GM23338 (cell line): ENCODE measurements around the gene ANKRD34B. TPM values are rescaled to one million over a fixed set of nuclear protein-coding genes. Genes with fewer than 3 reads are reported as not detected.

ENCODE experiments used
- ATAC-seq: fragments of 200-7000 bp; cut with Tn5 transposase; 3 replicates; pipeline ENCODE4 v1.9.1; 2020
- DNase-seq: peaks from one replicate; pipeline ENCODE4 v3.0.0-alpha.2; 2015; ENCODE audit warnings: low spot score
- H2AFZ ChIP-seq: fragments of 200-600 bp; sonication (generic); 2 replicates; pipeline ENCODE4 v1.8.0; 2016; ENCODE audit warnings: antibody characterized with exemption, mild to moderate bottlenecking, moderate library complexity
- H3F3A ChIP-seq: fragments of 200-600 bp; sonication (generic); replicated peaks from 2 replicates; pipeline ENCODE4 v1.8.0; 2017; ENCODE audit warnings: antibody characterized with exemption, mixed run types, low read depth
- H3K27ac ChIP-seq: fragments of 200-600 bp; sonication (generic); 2 replicates; pipeline ENCODE4 v1.6.1; 2016; ENCODE audit warnings: low read depth
- H3K27me3 ChIP-seq: fragments of 200-600 bp; sonication (generic); 2 replicates; pipeline ENCODE4 v1.8.0; 2016; ENCODE audit warnings: mild to moderate bottlenecking, mixed run types, moderate library complexity; ENCODE audit not compliant: insufficient read depth
- H3K36me3 ChIP-seq: fragments of 200-600 bp; sonication (generic); 2 replicates; pipeline ENCODE4 v1.8.0; 2016; ENCODE audit warnings: mild to moderate bottlenecking; ENCODE audit not compliant: insufficient read depth
- H3K4me1 ChIP-seq: fragments of 200-600 bp; sonication (generic); 2 replicates; pipeline ENCODE4 v1.8.0; 2016; ENCODE audit warnings: mild to moderate bottlenecking, moderate library complexity; ENCODE audit not compliant: insufficient read depth
- H3K4me2 ChIP-seq: fragments of 200-600 bp; sonication (generic); 2 replicates; pipeline ENCODE4 v1.7.1; 2017; ENCODE audit warnings: mixed run types
- H3K4me3 ChIP-seq: fragments of 200-600 bp; sonication (generic); 2 replicates; pipeline ENCODE4 v1.6.1; 2016; ENCODE audit warnings: mixed run types
- H3K79me2 ChIP-seq: fragments of 200-600 bp; sonication (generic); replicated peaks from 2 replicates; pipeline ENCODE4 v1.8.0; 2017; ENCODE audit warnings: mild to moderate bottlenecking; ENCODE audit not compliant: insufficient read depth
- H3K9me2 ChIP-seq: fragments of 200-600 bp; sonication (generic); 2 replicates; pipeline ENCODE4 v1.8.0; 2017; ENCODE audit not compliant: insufficient read depth
- H4K20me1 ChIP-seq: fragments of 200-600 bp; sonication (generic); replicated peaks from 2 replicates; pipeline ENCODE4 v1.8.0; 2017; ENCODE audit warnings: mild to moderate bottlenecking; ENCODE audit not compliant: insufficient read depth
- H3K27ac Mint-ChIP-seq: 2 replicates; pipeline ENCODE4 v1.8.0; 2020; ENCODE audit warnings: inconsistent platforms, mild to moderate bottlenecking, moderate library complexity, mixed read lengths
- H3K27me3 Mint-ChIP-seq: 3 replicates; pipeline ENCODE4 v1.8.0; 2022; ENCODE audit warnings: low read depth, mild to moderate bottlenecking, moderate library complexity, mixed read lengths, inconsistent platforms; ENCODE audit not compliant: insufficient read depth, poor library complexity
- H3K36me3 Mint-ChIP-seq: 3 replicates; pipeline ENCODE4 v1.8.0; 2021; ENCODE audit warnings: low read depth, mild to moderate bottlenecking, inconsistent platforms, moderate library complexity, mixed read lengths
- H3K4me1 Mint-ChIP-seq: 3 replicates; pipeline ENCODE4 v1.8.0; 2020; ENCODE audit warnings: mild to moderate bottlenecking, inconsistent platforms, mixed read lengths
- H3K4me3 Mint-ChIP-seq: 3 replicates; pipeline ENCODE4 v1.8.0; 2021; ENCODE audit warnings: moderate library complexity, mild to moderate bottlenecking, inconsistent platforms, mixed read lengths
- H3K9me3 Mint-ChIP-seq: 3 replicates; pipeline ENCODE4 v1.8.0; 2020; ENCODE audit warnings: moderate library complexity, mild to moderate bottlenecking, inconsistent platforms, mixed read lengths
- CREB1 ChIP-seq: fragments of 250-450 bp; sonication (Bioruptor Pico); IDR thresholded peaks from 2 replicates; pipeline ENCODE4 v1.5.0; 2020; ENCODE audit warnings: low read depth, mild to moderate bottlenecking, moderate library complexity
- EZH2 ChIP-seq: fragments of 200-600 bp; sonication (generic); IDR thresholded peaks from one replicate; pipeline ENCODE4 v1.8.0; 2017; ENCODE audit warnings: antibody characterized with exemption, mild to moderate bottlenecking, low read depth; ENCODE audit not compliant: unreplicated experiment
- EZH2phosphoT487 ChIP-seq: fragments of 200-600 bp; sonication (generic); IDR thresholded peaks from one replicate; pipeline ENCODE4 v1.8.1; 2018; ENCODE audit warnings: antibody characterized with exemption; ENCODE audit not compliant: unreplicated experiment
- JUNB ChIP-seq: IDR thresholded peaks from one replicate; pipeline ENCODE4 v1.6.1; 2016; ENCODE audit warnings: antibody characterized with exemption; ENCODE audit not compliant: unreplicated experiment
- NANOG ChIP-seq: IDR thresholded peaks from 2 replicates; pipeline ENCODE4 v1.6.1; 2016; ENCODE audit warnings: antibody characterized with exemption, borderline replicate concordance
- POLR2AphosphoS5 ChIP-seq: IDR thresholded peaks from 2 replicates; pipeline ENCODE4 v1.6.1; 2016; ENCODE audit warnings: antibody characterized with exemption, low read depth
- STAT1 ChIP-seq: IDR thresholded peaks from one replicate; pipeline ENCODE4 v1.6.1; 2016; ENCODE audit warnings: antibody characterized with exemption; ENCODE audit not compliant: unreplicated experiment
- ZNF114 ChIP-seq: fragments of 250-450 bp; sonication (Bioruptor Pico); IDR thresholded peaks from 2 replicates; pipeline ENCODE4 v1.5.0; 2020; ENCODE audit warnings: mild to moderate bottlenecking, moderate library complexity
- ZNF331 ChIP-seq: fragments of 250-450 bp; sonication (Bioruptor Pico); IDR thresholded peaks from 2 replicates; pipeline ENCODE4 v1.5.0; 2020; ENCODE audit warnings: low read depth, mild to moderate bottlenecking, moderate library complexity
- polyA plus RNA-seq: library from polyadenylated mRNA; unstranded; fragments of >200 nt; fragmentation: Nextera tagmentation; extraction: Ambion mirVana; gene quantifications from 2 replicates; pipeline ENCODE4 v1.2.1, GENCODE V29; 2016
- total RNA-seq: library from RNA; depleted of rRNA; stranded (reverse); fragments of >200 nt; shearing (Covaris generic); gene quantifications from 2 replicates; pipeline ENCODE4 v1.2.3, GENCODE V29; 2014
- TF ChIP-seq, protein P1 (sequence below): fragments of 250-450 bp; sonication (Bioruptor Pico); IDR thresholded peaks from 2 replicates; pipeline ENCODE4 v1.5.0; 2020; ENCODE audit warnings: mild to moderate bottlenecking, moderate library complexity
- TF ChIP-seq, protein P2 (sequence below): IDR thresholded peaks from one replicate; pipeline ENCODE4 v1.6.1; 2018; ENCODE audit warnings: antibody characterized with exemption; ENCODE audit not compliant: unreplicated experiment
- TF ChIP-seq, protein P3 (sequence below): IDR thresholded peaks from 2 replicates; pipeline ENCODE4 v1.6.1; 2016; ENCODE audit warnings: antibody characterized with exemption
- TF ChIP-seq, protein P4 (sequence below), 2 experiments: fragments of 200-600 bp in 1 of 2; sonication (generic) in 1 of 2; conservative IDR thresholded peaks; 2 replicates each; pipeline versions ENCODE4 v1.5.1 to v1.6.1; 2016 to 2017; ENCODE audit warnings: antibody characterized with exemption in 2 of 2, low read depth in 2 of 2, mild to moderate bottlenecking in 2 of 2, moderate library complexity in 1 of 2

ANKRD34B gene
- total and polyA plus RNA-seq, 2 experiments from 2014 or later: 1.6 to 2.9 TPM

DNA sequence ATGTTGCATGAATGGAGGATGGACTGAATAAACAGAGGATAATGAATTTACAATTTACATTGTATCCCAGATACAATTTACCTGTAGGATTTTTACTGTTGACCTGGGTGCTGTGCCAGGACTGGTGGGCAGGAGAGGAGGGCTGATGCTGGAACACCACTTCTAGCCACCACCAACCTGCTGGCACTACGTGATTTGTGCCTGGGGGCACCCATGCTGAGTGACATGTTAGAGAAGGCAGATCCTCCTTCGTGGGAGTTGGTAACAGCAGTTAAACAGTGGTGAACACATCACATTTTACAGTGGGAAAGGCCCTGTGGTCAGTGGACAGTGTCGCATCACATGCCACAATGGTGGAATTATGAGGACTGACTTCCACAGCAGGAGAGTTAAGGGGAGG lies 3.0 kb upstream of the ANKRD34B start:
- H3K4me3 Mint-ChIP-seq: no peak overlapping the region
- H3K36me3 Mint-ChIP-seq: no peaks in the 10 kb centered on the region; the same call in 2 of the 3 replicates
- no peaks in the 10 kb centered on the region for H4K20me1 ChIP-seq
- ATAC-seq: no peak
- H3K27me3 Mint-ChIP-seq: peaks cover 29% of the 10 kb centered on the region
- no peaks in the 10 kb centered on the region for H3K9me2 ChIP-seq
- H3K4me1 Mint-ChIP-seq: peaks cover 10% of the 10 kb centered on the region
- no peaks in the 10 kb centered on the region for H3K79me2 ChIP-seq
- no peak overlapping the region for H3K27ac ChIP-seq
- peaks cover 8% of the 10 kb centered on the region; the same call in 1 of the 2 replicates for H3F3A ChIP-seq
- H3K27me3 ChIP-seq: peaks cover 40% of the 10 kb centered on the region
- H3K4me3 ChIP-seq: no peak overlapping the region
- no peak for DNase-seq
- H3K9me3 Mint-ChIP-seq: no peaks in the 10 kb centered on the region; the same call in 1 of the 3 replicates
- no peak overlapping the region for H3K4me2 ChIP-seq
- peak overlapping the region; percentile 23; the same call in 1 of the 2 replicates for H2AFZ ChIP-seq
- no peak overlapping the region for H3K27ac Mint-ChIP-seq
- no peak for TF ChIP-seq ZNF114
- no peak for TF ChIP-seq CREB1 (CRISPR knock-in tag)
- TF ChIP-seq, protein P1, sequence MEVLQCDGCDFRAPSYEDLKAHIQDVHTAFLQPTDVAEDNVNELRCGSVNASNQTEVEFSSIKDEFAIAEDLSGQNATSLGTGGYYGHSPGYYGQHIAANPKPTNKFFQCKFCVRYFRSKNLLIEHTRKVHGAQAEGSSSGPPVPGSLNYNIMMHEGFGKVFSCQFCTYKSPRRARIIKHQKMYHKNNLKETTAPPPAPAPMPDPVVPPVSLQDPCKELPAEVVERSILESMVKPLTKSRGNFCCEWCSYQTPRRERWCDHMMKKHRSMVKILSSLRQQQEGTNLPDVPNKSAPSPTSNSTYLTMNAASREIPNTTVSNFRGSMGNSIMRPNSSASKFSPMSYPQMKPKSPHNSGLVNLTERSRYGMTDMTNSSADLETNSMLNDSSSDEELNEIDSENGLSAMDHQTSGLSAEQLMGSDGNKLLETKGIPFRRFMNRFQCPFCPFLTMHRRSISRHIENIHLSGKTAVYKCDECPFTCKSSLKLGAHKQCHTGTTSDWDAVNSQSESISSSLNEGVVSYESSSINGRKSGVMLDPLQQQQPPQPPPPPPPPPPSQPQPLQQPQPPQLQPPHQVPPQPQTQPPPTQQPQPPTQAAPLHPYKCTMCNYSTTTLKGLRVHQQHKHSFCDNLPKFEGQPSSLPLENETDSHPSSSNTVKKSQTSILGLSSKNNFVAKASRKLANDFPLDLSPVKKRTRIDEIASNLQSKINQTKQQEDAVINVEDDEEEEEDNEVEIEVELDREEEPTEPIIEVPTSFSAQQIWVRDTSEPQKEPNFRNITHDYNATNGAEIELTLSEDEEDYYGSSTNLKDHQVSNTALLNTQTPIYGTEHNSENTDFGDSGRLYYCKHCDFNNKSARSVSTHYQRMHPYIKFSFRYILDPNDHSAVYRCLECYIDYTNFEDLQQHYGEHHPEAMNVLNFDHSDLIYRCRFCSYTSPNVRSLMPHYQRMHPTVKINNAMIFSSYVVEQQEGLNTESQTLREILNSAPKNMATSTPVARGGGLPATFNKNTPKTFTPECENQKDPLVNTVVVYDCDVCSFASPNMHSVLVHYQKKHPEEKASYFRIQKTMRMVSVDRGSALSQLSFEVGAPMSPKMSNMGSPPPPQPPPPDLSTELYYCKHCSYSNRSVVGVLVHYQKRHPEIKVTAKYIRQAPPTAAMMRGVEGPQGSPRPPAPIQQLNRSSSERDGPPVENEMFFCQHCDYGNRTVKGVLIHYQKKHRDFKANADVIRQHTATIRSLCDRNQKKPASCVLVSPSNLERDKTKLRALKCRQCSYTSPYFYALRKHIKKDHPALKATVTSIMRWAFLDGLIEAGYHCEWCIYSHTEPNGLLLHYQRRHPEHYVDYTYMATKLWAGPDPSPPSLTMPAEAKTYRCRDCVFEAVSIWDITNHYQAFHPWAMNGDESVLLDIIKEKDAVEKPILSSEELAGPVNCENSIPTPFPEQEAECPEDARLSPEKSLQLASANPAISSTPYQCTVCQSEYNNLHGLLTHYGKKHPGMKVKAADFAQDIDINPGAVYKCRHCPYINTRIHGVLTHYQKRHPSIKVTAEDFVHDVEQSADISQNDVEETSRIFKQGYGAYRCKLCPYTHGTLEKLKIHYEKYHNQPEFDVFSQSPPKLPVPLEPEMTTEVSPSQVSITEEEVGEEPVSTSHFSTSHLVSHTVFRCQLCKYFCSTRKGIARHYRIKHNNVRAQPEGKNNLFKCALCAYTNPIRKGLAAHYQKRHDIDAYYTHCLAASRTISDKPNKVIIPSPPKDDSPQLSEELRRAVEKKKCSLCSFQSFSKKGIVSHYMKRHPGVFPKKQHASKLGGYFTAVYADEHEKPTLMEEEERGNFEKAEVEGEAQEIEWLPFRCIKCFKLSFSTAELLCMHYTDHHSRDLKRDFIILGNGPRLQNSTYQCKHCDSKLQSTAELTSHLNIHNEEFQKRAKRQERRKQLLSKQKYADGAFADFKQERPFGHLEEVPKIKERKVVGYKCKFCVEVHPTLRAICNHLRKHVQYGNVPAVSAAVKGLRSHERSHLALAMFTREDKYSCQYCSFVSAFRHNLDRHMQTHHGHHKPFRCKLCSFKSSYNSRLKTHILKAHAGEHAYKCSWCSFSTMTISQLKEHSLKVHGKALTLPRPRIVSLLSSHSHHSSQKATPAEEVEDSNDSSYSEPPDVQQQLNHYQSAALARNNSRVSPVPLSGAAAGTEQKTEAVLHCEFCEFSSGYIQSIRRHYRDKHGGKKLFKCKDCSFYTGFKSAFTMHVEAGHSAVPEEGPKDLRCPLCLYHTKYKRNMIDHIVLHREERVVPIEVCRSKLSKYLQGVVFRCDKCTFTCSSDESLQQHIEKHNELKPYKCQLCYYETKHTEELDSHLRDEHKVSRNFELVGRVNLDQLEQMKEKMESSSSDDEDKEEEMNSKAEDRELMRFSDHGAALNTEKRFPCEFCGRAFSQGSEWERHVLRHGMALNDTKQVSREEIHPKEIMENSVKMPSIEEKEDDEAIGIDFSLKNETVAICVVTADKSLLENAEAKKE (CRISPR knock-in tag): no peak
- no peak for TF ChIP-seq STAT1
- TF ChIP-seq EZH2: no peak
- TF ChIP-seq, protein P2, sequence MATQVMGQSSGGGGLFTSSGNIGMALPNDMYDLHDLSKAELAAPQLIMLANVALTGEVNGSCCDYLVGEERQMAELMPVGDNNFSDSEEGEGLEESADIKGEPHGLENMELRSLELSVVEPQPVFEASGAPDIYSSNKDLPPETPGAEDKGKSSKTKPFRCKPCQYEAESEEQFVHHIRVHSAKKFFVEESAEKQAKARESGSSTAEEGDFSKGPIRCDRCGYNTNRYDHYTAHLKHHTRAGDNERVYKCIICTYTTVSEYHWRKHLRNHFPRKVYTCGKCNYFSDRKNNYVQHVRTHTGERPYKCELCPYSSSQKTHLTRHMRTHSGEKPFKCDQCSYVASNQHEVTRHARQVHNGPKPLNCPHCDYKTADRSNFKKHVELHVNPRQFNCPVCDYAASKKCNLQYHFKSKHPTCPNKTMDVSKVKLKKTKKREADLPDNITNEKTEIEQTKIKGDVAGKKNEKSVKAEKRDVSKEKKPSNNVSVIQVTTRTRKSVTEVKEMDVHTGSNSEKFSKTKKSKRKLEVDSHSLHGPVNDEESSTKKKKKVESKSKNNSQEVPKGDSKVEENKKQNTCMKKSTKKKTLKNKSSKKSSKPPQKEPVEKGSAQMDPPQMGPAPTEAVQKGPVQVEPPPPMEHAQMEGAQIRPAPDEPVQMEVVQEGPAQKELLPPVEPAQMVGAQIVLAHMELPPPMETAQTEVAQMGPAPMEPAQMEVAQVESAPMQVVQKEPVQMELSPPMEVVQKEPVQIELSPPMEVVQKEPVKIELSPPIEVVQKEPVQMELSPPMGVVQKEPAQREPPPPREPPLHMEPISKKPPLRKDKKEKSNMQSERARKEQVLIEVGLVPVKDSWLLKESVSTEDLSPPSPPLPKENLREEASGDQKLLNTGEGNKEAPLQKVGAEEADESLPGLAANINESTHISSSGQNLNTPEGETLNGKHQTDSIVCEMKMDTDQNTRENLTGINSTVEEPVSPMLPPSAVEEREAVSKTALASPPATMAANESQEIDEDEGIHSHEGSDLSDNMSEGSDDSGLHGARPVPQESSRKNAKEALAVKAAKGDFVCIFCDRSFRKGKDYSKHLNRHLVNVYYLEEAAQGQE: no peak
- no peak for TF ChIP-seq ZNF331 (CRISPR knock-in tag)
- TF ChIP-seq, protein P3, sequence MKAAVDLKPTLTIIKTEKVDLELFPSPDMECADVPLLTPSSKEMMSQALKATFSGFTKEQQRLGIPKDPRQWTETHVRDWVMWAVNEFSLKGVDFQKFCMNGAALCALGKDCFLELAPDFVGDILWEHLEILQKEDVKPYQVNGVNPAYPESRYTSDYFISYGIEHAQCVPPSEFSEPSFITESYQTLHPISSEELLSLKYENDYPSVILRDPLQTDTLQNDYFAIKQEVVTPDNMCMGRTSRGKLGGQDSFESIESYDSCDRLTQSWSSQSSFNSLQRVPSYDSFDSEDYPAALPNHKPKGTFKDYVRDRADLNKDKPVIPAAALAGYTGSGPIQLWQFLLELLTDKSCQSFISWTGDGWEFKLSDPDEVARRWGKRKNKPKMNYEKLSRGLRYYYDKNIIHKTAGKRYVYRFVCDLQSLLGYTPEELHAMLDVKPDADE: no peak
- no peak for TF ChIP-seq JUNB
- TF ChIP-seq EZH2phosphoT487: no peak
- TF ChIP-seq, protein P4, sequence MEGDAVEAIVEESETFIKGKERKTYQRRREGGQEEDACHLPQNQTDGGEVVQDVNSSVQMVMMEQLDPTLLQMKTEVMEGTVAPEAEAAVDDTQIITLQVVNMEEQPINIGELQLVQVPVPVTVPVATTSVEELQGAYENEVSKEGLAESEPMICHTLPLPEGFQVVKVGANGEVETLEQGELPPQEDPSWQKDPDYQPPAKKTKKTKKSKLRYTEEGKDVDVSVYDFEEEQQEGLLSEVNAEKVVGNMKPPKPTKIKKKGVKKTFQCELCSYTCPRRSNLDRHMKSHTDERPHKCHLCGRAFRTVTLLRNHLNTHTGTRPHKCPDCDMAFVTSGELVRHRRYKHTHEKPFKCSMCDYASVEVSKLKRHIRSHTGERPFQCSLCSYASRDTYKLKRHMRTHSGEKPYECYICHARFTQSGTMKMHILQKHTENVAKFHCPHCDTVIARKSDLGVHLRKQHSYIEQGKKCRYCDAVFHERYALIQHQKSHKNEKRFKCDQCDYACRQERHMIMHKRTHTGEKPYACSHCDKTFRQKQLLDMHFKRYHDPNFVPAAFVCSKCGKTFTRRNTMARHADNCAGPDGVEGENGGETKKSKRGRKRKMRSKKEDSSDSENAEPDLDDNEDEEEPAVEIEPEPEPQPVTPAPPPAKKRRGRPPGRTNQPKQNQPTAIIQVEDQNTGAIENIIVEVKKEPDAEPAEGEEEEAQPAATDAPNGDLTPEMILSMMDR (conservative IDR thresholded peaks at IDR 0.05; ENCODE audit: low read depth in 2 of 2): no peak
- no peak for TF ChIP-seq POLR2AphosphoS5
- TF ChIP-seq NANOG: no peak
- H3K4me1 ChIP-seq: peaks cover 4% of the 10 kb centered on the region; the same call in 1 of the 2 replicates
- no peaks in the 10 kb centered on the region for H3K36me3 ChIP-seq
